Measurements from ENCODE around the gene BCAS3.

GRCh38 chr17:60798576-60798975, 120.9 kb downstream of the BCAS3 start:
- no peak for TF ChIP-seq CTCF (IDR thresholded peaks at IDR 0.05)
- no peak for TF ChIP-seq POLR2AphosphoS5 (IDR thresholded peaks at IDR 0.05)
- TF ChIP-seq POLR2A (IDR thresholded peaks at IDR 0.05), result no peak

Measured in transverse colon (tissue), 4 donors.